Measurements from ENCODE around the gene SLC10A2.

DNA sequence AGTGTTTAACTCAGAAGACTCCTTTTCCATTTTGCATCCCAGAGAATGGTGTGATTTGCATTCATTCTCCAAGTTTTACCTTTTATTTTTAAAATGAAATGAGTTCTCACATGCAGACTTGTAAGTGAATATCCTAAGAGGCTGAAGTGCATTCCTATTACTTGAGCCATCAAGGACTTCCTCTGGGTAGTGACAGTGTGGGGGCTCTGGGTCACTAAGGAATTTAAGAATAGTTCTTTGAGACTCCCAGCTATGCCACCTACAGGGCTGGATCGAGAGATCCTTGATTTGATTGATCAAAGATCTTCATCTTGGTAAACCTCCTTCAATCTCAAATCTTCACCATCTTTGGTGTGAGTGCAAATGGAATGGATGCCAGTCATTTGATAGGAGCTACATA is 36.3 kb upstream of the SLC10A2 start:
- no peak for TF ChIP-seq POLR2A (IDR thresholded peaks at IDR 0.05)
- TF ChIP-seq, protein P1, sequence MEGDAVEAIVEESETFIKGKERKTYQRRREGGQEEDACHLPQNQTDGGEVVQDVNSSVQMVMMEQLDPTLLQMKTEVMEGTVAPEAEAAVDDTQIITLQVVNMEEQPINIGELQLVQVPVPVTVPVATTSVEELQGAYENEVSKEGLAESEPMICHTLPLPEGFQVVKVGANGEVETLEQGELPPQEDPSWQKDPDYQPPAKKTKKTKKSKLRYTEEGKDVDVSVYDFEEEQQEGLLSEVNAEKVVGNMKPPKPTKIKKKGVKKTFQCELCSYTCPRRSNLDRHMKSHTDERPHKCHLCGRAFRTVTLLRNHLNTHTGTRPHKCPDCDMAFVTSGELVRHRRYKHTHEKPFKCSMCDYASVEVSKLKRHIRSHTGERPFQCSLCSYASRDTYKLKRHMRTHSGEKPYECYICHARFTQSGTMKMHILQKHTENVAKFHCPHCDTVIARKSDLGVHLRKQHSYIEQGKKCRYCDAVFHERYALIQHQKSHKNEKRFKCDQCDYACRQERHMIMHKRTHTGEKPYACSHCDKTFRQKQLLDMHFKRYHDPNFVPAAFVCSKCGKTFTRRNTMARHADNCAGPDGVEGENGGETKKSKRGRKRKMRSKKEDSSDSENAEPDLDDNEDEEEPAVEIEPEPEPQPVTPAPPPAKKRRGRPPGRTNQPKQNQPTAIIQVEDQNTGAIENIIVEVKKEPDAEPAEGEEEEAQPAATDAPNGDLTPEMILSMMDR (IDR thresholded peaks at IDR 0.05) = no peak

All from uterus (tissue), 2 donors.